Measurements from ENCODE around the gene MSLN.
A peak's percentile ranks its signal among the peaks of the same experiment; 100 is the strongest.

Gene MSLN

GRCh38 chr16:718389-718788 lies 42.1 kb upstream of the MSLN start:
- Histone ChIP-seq H3K36me3 (ENCODE audit: control insufficient read depth, insufficient read depth, low read length) (peaks cover 2% of the 10 kb centered on the region; the same call in 1 of the 2 replicates), H3K27me3 (replicated peaks; ENCODE audit: control insufficient read depth, insufficient read depth, low read length) (no peaks in the 10 kb centered on the region), H3K4me3 (replicated peaks; ENCODE audit: low read depth, low read length) (no peak overlapping the region)
- no peak for DNase-seq (ENCODE audit: extremely low read depth, insufficient read length)
- no peak for TF ChIP-seq CTCF (IDR thresholded peaks at IDR 0.05; ENCODE audit: insufficient read depth, low read length, poor library complexity, severe bottlenecking)

GRCh38 chr16:718922-719321 lies 41.6 kb upstream of the MSLN start:
- no peak for DNase-seq (ENCODE audit: extremely low read depth, insufficient read length)
- Histone ChIP-seq H3K36me3 (ENCODE audit: control insufficient read depth, insufficient read depth, low read length) (peaks cover 2% of the 10 kb centered on the region; the same call in 1 of the 2 replicates), H3K4me3 (replicated peaks; ENCODE audit: low read depth, low read length) (no peak overlapping the region), H3K27me3 (replicated peaks; ENCODE audit: control insufficient read depth, insufficient read depth, low read length) (no peaks in the 10 kb centered on the region)
- TF ChIP-seq CTCF (IDR thresholded peaks at IDR 0.05; ENCODE audit: insufficient read depth, low read length, poor library complexity, severe bottlenecking): no peak

DNA sequence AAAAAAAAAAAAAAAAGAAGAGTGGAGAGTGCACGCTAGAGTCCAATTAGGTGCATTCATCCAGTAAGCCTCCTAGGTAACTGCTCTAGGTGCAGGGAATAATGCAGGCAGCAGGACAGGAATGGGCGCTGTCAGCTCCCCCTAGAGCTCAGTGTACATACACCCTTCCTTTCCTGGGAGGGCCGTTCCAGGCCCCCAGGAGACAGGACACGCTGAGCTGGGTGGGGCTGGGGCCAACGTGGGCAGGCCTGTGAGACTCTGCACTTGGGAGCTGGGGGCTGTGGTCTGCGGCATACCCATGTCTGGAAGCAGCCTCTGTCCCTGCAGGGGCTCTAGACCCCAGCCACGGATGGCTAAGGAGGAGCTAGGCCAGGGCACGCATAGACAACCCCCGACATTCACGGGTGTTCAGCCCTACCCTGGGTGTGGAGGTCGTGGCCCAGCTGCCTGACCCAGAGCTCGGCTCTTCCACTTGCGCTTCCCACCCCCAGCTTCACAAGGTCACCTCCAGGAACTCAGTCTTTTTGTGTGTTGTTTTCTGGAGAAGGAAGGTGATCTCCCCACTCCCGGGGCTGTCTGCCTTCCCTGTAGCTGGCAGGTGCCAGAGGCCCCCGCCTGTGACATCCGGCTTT lies 40.6 kb upstream of the MSLN start:
- no peak for DNase-seq (ENCODE audit: extremely low read depth, insufficient read length)
- TF ChIP-seq CTCF (IDR thresholded peaks at IDR 0.05; ENCODE audit: insufficient read depth, low read length, poor library complexity, severe bottlenecking): peak; percentile 30
- Histone ChIP-seq H3K4me3 (replicated peaks; ENCODE audit: low read depth, low read length) (peak overlapping the region; percentile 89), H3K36me3 (ENCODE audit: control insufficient read depth, insufficient read depth, low read length) (peaks cover 2% of the 10 kb centered on the region; the same call in 1 of the 2 replicates), H3K27me3 (replicated peaks; ENCODE audit: control insufficient read depth, insufficient read depth, low read length) (no peaks in the 10 kb centered on the region)

- peak; percentile 47 for TF ChIP-seq CTCF (IDR thresholded peaks at IDR 0.05; ENCODE audit: insufficient read depth, low read length, poor library complexity, severe bottlenecking)
- Histone ChIP-seq H3K27me3 (replicated peaks; ENCODE audit: control insufficient read depth, insufficient read depth, low read length) (no peaks in the 10 kb centered on the region), H3K4me3 (replicated peaks; ENCODE audit: low read depth, low read length) (peak overlapping the region; percentile 89), H3K36me3 (ENCODE audit: control insufficient read depth, insufficient read depth, low read length) (peaks cover 2% of the 10 kb centered on the region; the same call in 1 of the 2 replicates)
- peak; percentile 76 for DNase-seq (ENCODE audit: extremely low read depth, insufficient read length)
Measured at GRCh38 chr16:720447-720989, 40.0 kb upstream of the MSLN start.

DNA sequence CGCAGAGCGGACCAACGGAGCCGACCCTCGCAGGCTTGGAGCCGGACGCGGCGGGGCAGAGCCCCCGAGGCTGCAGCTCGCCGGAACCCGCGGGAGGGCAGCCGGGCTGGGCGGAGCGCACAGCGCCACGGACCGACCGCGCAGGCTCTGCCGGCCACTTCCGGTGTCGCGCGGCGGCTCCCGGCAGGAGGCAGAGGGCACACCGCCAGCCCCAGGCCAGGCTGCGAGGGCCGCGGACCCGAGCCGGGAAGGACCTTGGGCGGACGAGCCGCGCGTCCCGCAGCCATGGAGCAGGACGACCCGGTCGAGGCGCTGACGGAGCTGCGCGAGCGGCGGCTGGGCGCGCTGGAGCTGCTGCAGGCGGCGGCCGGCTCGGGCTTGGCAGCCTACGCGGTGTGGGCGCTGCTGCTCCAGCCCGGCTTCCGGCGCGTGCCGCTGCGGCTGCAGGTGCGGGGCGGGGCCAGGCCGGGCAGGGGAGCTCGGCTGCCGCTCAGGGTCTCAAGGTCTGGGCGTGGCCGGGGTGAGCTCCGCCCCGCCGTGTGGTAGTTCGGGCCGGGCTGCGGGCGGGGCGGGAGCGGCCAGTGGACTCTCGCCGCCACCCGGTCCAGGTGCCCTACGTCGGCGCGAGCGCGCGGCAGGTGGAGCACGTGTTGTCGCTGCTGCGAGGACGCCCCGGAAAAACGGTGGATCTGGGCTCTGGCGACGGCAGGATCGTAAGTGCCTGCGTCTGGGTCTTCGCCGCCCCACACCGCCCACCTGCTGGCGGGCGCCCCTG lies 39.4 kb upstream of the MSLN start, which contains the start of gene ANTKMT:
ANTKMT (plus strand) TSS at position 157 of the 775 bp plus-strand sequence; CDS start at position 286, 129 bp downstream.
- Histone ChIP-seq H3K4me3 (replicated peaks; ENCODE audit: low read depth, low read length) (peak within 1 kb of the TSS; percentile 89), H3K36me3 (ENCODE audit: control insufficient read depth, insufficient read depth, low read length) (peaks cover 2% of the 10 kb centered on the region; the same call in 1 of the 2 replicates), H3K27me3 (replicated peaks; ENCODE audit: control insufficient read depth, insufficient read depth, low read length) (no peaks in the 10 kb centered on the region)
- DNase-seq (ENCODE audit: extremely low read depth, insufficient read length): peak; percentile 94
- no peak for TF ChIP-seq CTCF (IDR thresholded peaks at IDR 0.05; ENCODE audit: insufficient read depth, low read length, poor library complexity, severe bottlenecking)
